ENCODE measurements around the gene CDPF1. TPM values are rescaled to one million over a fixed set of nuclear protein-coding genes. Genes with fewer than 3 reads are reported as not detected.

CDPF1 gene
- total RNA-seq, 4 donors from 2014 or later, result 3.0 to 12.4 (median 5.2) TPM

- no peak for TF ChIP-seq CTCF (IDR thresholded peaks at IDR 0.05)
- no peak for TF ChIP-seq POLR2A (IDR thresholded peaks at IDR 0.05)
- 94 to 100% methylated on average over 7 of the region's 7 CpGs for WGBS, 2 donors
- Histone ChIP-seq H3K27ac (no peak overlapping the region), H3K9me3 (no peaks in the 10 kb centered on the region), H3K27me3 (no peaks in the 10 kb centered on the region), H3K36me3 (peaks cover 0 to 60% (median 4%) of the 10 kb centered on the region in 3 donors), H3K4me3 (no peak overlapping the region), H3K4me1 (no peaks in the 10 kb centered on the region)
- intact Hi-C loops (cut with DNase I), result no loop called here
- no peak for DNase-seq
Observed at GRCh38 chr22:46225631-46226030, 24.5 kb downstream of the CDPF1 start.

GRCh38 chr22:46224898-46225290, 25.2 kb downstream of the CDPF1 start:
- intact Hi-C loops (cut with DNase I), result no loop called here
- no peaks in the 10 kb centered on the region for H3K9me3 ChIP-seq
- WGBS, 2 donors, result 71 to 87% methylated on average over 8 to 10 of the region's 10 CpGs
- H3K36me3 ChIP-seq, result peaks cover 5 to 67% (median 8%) of the 10 kb centered on the region in 3 donors
- no peak overlapping the region for H3K27ac ChIP-seq
- no peaks in the 10 kb centered on the region for H3K4me1 ChIP-seq
- H3K4me3 ChIP-seq, result no peak overlapping the region
- TF ChIP-seq CTCF (IDR thresholded peaks at IDR 0.05), result no peak
- no peak for TF ChIP-seq POLR2A (IDR thresholded peaks at IDR 0.05)
- no peak for DNase-seq
- no peaks in the 10 kb centered on the region for H3K27me3 ChIP-seq

- H3K36me3 ChIP-seq, result peaks cover 5 to 73% (median 10%) of the 10 kb centered on the region in 3 donors
- no peak overlapping the region for H3K4me3 ChIP-seq
- TF ChIP-seq POLR2A (IDR thresholded peaks at IDR 0.05), result no peak
- H3K27me3 ChIP-seq, result no peaks in the 10 kb centered on the region
- no peaks in the 10 kb centered on the region for H3K4me1 ChIP-seq
- H3K27ac ChIP-seq, result no peak overlapping the region
- intact Hi-C loops (cut with DNase I), result no loop called here
- H3K9me3 ChIP-seq, result no peaks in the 10 kb centered on the region
- DNase-seq, result no peak
- 90 to 91% methylated on average over 6 to 15 of the region's 23 CpGs for WGBS, 2 donors
Observed at GRCh38 chr22:46224044-46224897, 25.8 kb downstream of the CDPF1 start.

- Histone ChIP-seq H3K27me3 (no peaks in the 10 kb centered on the region), H3K4me3 (no peak overlapping the region), H3K4me1 (no peaks in the 10 kb centered on the region), H3K36me3 (peaks cover 8 to 95% (median 32%) of the 10 kb centered on the region in 3 donors), H3K27ac (no peak overlapping the region), H3K9me3 (no peaks in the 10 kb centered on the region)
- intact Hi-C loops (cut with DNase I), result no loop called here
- no peak for DNase-seq
- TF ChIP-seq POLR2A (IDR thresholded peaks at IDR 0.05), result no peak
- no peak for TF ChIP-seq CTCF (IDR thresholded peaks at IDR 0.05)
- 78 to 83% methylated on average over 5 of the region's 5 CpGs for WGBS, 2 donors
Observed at GRCh38 chr22:46220921-46221320, 29.2 kb downstream of the CDPF1 start.

- Histone ChIP-seq H3K4me1 (no peaks in the 10 kb centered on the region), H3K4me3 (no peak overlapping the region), H3K9me3 (no peaks in the 10 kb centered on the region), H3K27ac (no peak overlapping the region), H3K27me3 (no peaks in the 10 kb centered on the region), H3K36me3 (peaks cover 8 to 95% (median 37%) of the 10 kb centered on the region in 3 donors)
- TF ChIP-seq POLR2A (IDR thresholded peaks at IDR 0.05), result no peak
- no peak for TF ChIP-seq CTCF (IDR thresholded peaks at IDR 0.05)
- 65 to 73% methylated on average over 7 to 10 of the region's 10 CpGs for WGBS, 2 donors
- intact Hi-C loops (cut with DNase I), result no loop called here
- DNase-seq, result no peak
Observed at GRCh38 chr22:46219636-46220035, 30.5 kb downstream of the CDPF1 start.

Data from esophagus squamous epithelium (tissue), 5 donors.